Loucy (cell line): ENCODE measurements around the gene MAP3K19.

Experiments
- H2AFZ ChIP-seq: fragments of 200-600 bp; sonication (generic); 2 replicates; pipeline ENCODE4 v1.6.0; 2016; ENCODE audit warnings: antibody characterized with exemption, mild to moderate bottlenecking, low read length, moderate library complexity
- H3F3A ChIP-seq: fragments of 200-600 bp; 2 replicates; pipeline ENCODE4 v1.6.0; 2016; ENCODE audit warnings: antibody characterized with exemption, low read depth, mild to moderate bottlenecking
- H3K27me3 ChIP-seq: fragments of 200-600 bp; sonication (generic); 2 replicates; pipeline ENCODE4 v1.6.1; 2014; ENCODE audit warnings: low read length, mild to moderate bottlenecking; ENCODE audit not compliant: insufficient read depth, poor library complexity, severe bottlenecking
- H3K36me3 ChIP-seq: fragments of 200-600 bp; sonication (generic); 2 replicates; pipeline ENCODE4 v1.6.1; 2016; ENCODE audit warnings: low read length; ENCODE audit not compliant: insufficient read depth
- H3K4me1 ChIP-seq: fragments of 200-600 bp; sonication (generic); 2 replicates; pipeline ENCODE4 v1.5.1; 2014; ENCODE audit warnings: low read length, mild to moderate bottlenecking; ENCODE audit not compliant: insufficient read depth, poor library complexity, severe bottlenecking
- H3K4me2 ChIP-seq: fragments of 200-600 bp; sonication (generic); 2 replicates; pipeline ENCODE4 v1.6.0; 2014; ENCODE audit warnings: antibody characterized with exemption, low read length, low read depth, mild to moderate bottlenecking; ENCODE audit not compliant: poor library complexity, severe bottlenecking
- H3K4me3 ChIP-seq: fragments of 200-600 bp; sonication (generic); 2 replicates; pipeline ENCODE4 v1.5.1; 2014; ENCODE audit warnings: low read length, mild to moderate bottlenecking, mixed read lengths; ENCODE audit not compliant: poor library complexity, severe bottlenecking
- H3K79me2 ChIP-seq: fragments of 200-600 bp; sonication (generic); 2 replicates; pipeline ENCODE4 v1.6.1; 2014; ENCODE audit warnings: low read length; ENCODE audit not compliant: insufficient read depth
- H3K9ac ChIP-seq: fragments of 200-600 bp; sonication (generic); 2 replicates; pipeline ENCODE4 v1.6.0; 2014; ENCODE audit warnings: mild to moderate bottlenecking, low read depth, low read length, moderate library complexity; ENCODE audit not compliant: poor library complexity, severe bottlenecking
- H3K9me2 ChIP-seq: fragments of 200-600 bp; sonication (generic); replicated peaks from 2 replicates; pipeline ENCODE4 v1.6.1; 2016; ENCODE audit warnings: low read depth, low read length, mixed read lengths
- H3K9me3 ChIP-seq: fragments of 200-600 bp; sonication (generic); 2 replicates; pipeline ENCODE4 v1.6.1; 2014; ENCODE audit warnings: mild to moderate bottlenecking, antibody characterized with exemption, low read length, low read depth; ENCODE audit not compliant: insufficient read depth
- H4K20me1 ChIP-seq: fragments of 200-600 bp; sonication (generic); 2 replicates; pipeline ENCODE4 v1.6.0; 2014; ENCODE audit warnings: antibody characterized with exemption, low read length, mild to moderate bottlenecking; ENCODE audit not compliant: insufficient read depth, poor library complexity, severe bottlenecking
- CTCF ChIP-seq: fragments of 200-600 bp; sonication (generic); conservative IDR thresholded peaks from 2 replicates; pipeline ENCODE4 v1.5.1; 2014; ENCODE audit warnings: mild to moderate bottlenecking, antibody characterized with exemption, low read length
- EZH2phosphoT487 ChIP-seq: fragments of 200-600 bp; IDR thresholded peaks from 2 replicates; pipeline ENCODE4 v1.6.1; 2018; ENCODE audit warnings: antibody characterized with exemption, mild to moderate bottlenecking, moderate library complexity, borderline replicate concordance

Gene MAP3K19

GRCh38 chr2:135009339-135009738 lies 37.9 kb downstream of the MAP3K19 start:
- H3K9me3 ChIP-seq = no peaks in the 10 kb centered on the region
- H4K20me1 ChIP-seq = no peaks in the 10 kb centered on the region
- H2AFZ ChIP-seq = no peak overlapping the region
- TF ChIP-seq CTCF (no peak), EZH2phosphoT487 (no peak)
- H3K27me3 ChIP-seq = no peaks in the 10 kb centered on the region
- H3K4me3 ChIP-seq = no peak overlapping the region
- no peaks in the 10 kb centered on the region for H3F3A ChIP-seq
- no peak overlapping the region for H3K4me2 ChIP-seq
- no peaks in the 10 kb centered on the region for H3K9me2 ChIP-seq
- H3K4me1 ChIP-seq = no peaks in the 10 kb centered on the region
- H3K36me3 ChIP-seq = no peaks in the 10 kb centered on the region
- no peak overlapping the region for H3K9ac ChIP-seq
- H3K79me2 ChIP-seq = no peaks in the 10 kb centered on the region

GRCh38 chr2:135005753-135006152 lies 41.5 kb downstream of the MAP3K19 start:
- no peaks in the 10 kb centered on the region for H4K20me1 ChIP-seq
- no peak for TF ChIP-seq CTCF
- TF ChIP-seq EZH2phosphoT487 = no peak
- H3K4me1 ChIP-seq = no peaks in the 10 kb centered on the region
- no peaks in the 10 kb centered on the region for H3K79me2 ChIP-seq
- H3K9ac ChIP-seq = no peak overlapping the region
- no peak overlapping the region for H3K4me2 ChIP-seq
- no peaks in the 10 kb centered on the region for H3K9me2 ChIP-seq
- no peaks in the 10 kb centered on the region for H3K27me3 ChIP-seq
- H3F3A ChIP-seq = no peaks in the 10 kb centered on the region
- no peaks in the 10 kb centered on the region for H3K36me3 ChIP-seq
- H2AFZ ChIP-seq = no peak overlapping the region
- H3K4me3 ChIP-seq = no peak overlapping the region
- no peaks in the 10 kb centered on the region for H3K9me3 ChIP-seq

DNA sequence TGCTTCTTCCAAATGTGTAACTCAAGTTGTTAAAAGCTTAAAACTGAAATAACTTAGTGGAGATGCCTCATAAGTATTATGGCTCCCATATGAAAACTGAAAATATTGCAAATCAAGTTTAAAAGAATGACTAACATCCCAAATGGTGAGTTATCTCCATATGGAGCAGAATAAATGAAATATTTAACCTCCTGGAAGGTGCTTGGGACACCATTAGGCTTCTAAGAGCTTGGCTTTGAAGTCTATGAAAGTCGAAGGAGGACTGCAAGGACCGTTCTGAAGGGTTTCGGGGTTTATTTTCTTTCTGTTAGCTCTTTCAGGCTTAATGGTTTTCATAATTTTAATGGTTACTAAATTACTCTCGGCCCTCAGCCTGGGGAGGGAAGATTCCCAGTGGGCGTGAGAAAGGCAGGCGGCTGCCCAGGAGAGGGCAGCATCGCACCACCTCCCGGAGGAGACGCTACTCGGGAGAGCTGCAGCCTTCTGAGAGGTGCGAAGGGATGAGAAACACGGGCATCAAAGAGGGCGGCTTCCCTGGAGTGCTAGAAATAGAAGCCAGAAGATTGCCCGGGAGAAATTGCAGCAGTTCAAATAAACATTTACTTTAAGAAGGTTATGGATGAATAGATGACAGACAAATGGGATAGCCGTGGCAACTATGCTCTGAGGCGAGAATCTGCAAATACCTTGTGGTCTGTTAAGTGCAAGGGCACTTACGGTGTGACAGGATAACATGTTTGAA lies 43.1 kb downstream of the MAP3K19 start:
- peak overlapping the region; percentile 30 for H3K4me2 ChIP-seq
- H3K9ac ChIP-seq = no peak overlapping the region
- no peaks in the 10 kb centered on the region for H3K36me3 ChIP-seq
- H3K9me3 ChIP-seq = no peaks in the 10 kb centered on the region
- H3K9me2 ChIP-seq = no peaks in the 10 kb centered on the region
- no peaks in the 10 kb centered on the region for H3K79me2 ChIP-seq
- H3K4me1 ChIP-seq = no peaks in the 10 kb centered on the region
- TF ChIP-seq EZH2phosphoT487 (no peak), CTCF (peak; percentile 96)
- no peaks in the 10 kb centered on the region for H3F3A ChIP-seq
- no peaks in the 10 kb centered on the region for H4K20me1 ChIP-seq
- no peak overlapping the region for H3K4me3 ChIP-seq
- H2AFZ ChIP-seq = peak overlapping the region; percentile 83
- H3K27me3 ChIP-seq = no peaks in the 10 kb centered on the region
